Parathyroid adenoma (tissue), 2 donors: Measurements from ENCODE around the gene TYRO3.

Experiments
- H2AFZ ChIP-seq: fragments of 300-600 bp; sonication (generic); one replicate; pipeline ENCODE4 v1.7.0; 2017; ENCODE audit warnings: antibody characterized with exemption, mild to moderate bottlenecking
- H3K27ac ChIP-seq: fragments of 300-600 bp; sonication (generic); one replicate; pipeline ENCODE4 v1.7.0; 2017
- H3K27me3 ChIP-seq: fragments of 300-600 bp; sonication (generic); one replicate; pipeline ENCODE4 v1.7.0; 2017; ENCODE audit warnings: low read length; ENCODE audit not compliant: control insufficient read depth, insufficient read depth
- H3K36me3 ChIP-seq: fragments of 300-600 bp; sonication (generic); one replicate; pipeline ENCODE4 v1.7.0; 2017; ENCODE audit warnings: low read length; ENCODE audit not compliant: control insufficient read depth, insufficient read depth
- H3K4me1 ChIP-seq: fragments of 300-600 bp; sonication (generic); one replicate; pipeline ENCODE4 v1.7.0; 2017; ENCODE audit warnings: control low read depth
- H3K4me2 ChIP-seq: fragments of 300-600 bp; sonication (generic); one replicate; pipeline ENCODE4 v1.7.0; 2017; ENCODE audit warnings: low read length
- H3K4me3 ChIP-seq: fragments of 300-600 bp; sonication (generic); one replicate; pipeline ENCODE4 v1.7.0; 2017; ENCODE audit warnings: low read depth, low read length
- H3K79me2 ChIP-seq: fragments of 300-600 bp; sonication (generic); one replicate; pipeline ENCODE4 v1.7.0; 2017; ENCODE audit warnings: control low read depth
- H3K9ac ChIP-seq: fragments of 300-600 bp; sonication (generic); one replicate; pipeline ENCODE4 v1.7.0; 2017; ENCODE audit warnings: mild to moderate bottlenecking
- H3K9me3 ChIP-seq: fragments of 300-600 bp; sonication (generic); one replicate; pipeline ENCODE4 v1.7.0; 2017; ENCODE audit warnings: low read length; ENCODE audit not compliant: control insufficient read depth
- CTCF ChIP-seq: fragments of 300-600 bp; sonication (generic); IDR thresholded peaks from one replicate; pipeline ENCODE4 v1.7.0; 2017; ENCODE audit warnings: antibody characterized with exemption, mild to moderate bottlenecking
- donor health status: primary hyperparathyroidism.

TYRO3 gene

DNA sequence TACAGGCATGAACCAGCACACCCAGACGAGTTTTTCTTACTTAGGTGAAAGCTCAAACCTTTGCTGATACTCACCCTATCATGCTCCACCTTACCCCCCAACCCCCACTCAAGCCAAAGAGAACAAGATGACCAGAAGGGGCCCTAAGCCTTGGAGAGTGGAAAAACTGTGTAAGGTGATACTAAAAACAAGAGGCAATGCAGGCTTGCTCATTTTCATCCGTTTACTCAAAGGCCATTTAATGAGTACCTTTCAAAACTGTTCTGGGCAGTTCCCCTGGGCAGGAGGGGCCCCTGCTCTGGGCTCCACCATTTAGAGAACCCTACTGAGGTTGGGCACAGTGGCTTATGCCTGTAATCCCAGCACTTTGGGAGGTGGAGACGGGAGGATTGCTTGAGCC, 6.7 kb downstream of the TYRO3 start:
- no peak overlapping the region for H3K4me3 ChIP-seq
- no peaks in the 10 kb centered on the region for H3K27me3 ChIP-seq
- H3K9me3 ChIP-seq: no peaks in the 10 kb centered on the region
- H3K27ac ChIP-seq: no peak overlapping the region
- no peaks in the 10 kb centered on the region for H3K36me3 ChIP-seq
- H2AFZ ChIP-seq: no peak overlapping the region
- H3K9ac ChIP-seq: no peak overlapping the region
- no peak for TF ChIP-seq CTCF
- H3K4me1 ChIP-seq: no peaks in the 10 kb centered on the region
- H3K4me2 ChIP-seq: no peak overlapping the region
- H3K79me2 ChIP-seq: no peaks in the 10 kb centered on the region

DNA sequence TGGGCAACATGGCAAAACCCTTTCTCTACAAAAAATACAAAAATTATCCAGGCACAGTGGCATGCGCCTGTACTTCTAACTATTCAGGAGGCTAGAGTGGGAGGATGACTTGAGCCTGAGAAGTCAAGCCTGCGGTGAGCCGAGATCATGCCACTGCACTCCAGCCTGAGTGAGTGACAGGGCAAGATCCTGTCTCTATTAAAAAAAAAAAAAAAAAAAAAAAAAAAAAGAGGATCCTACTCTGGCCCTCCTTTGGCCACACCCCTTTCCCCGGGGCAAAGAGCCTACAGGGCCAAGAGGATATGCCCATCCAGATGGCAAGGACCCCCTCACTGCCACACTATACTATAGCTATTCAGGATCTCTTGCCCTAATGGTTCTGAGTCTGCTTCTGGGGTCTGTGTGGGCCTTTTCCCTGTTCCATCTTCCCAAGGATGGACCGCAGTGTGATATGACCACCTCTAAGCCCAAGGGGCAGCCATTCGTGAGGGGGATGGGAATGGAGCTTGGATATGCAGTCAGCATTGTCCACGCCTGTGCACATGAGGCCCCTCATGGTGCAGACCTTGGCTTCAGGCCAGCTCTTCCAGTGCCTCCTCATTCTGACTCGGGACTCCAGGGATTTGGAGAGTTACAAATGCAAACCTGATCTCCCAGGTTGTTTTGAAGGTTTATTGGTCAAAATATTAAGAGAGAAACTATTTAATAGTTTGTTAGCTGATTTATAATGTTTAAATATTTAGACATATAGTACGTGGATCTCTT, 7.3 kb downstream of the TYRO3 start:
- H3K9ac ChIP-seq: no peak overlapping the region
- H3K4me2 ChIP-seq: no peak overlapping the region
- no peaks in the 10 kb centered on the region for H3K27me3 ChIP-seq
- H3K79me2 ChIP-seq: no peaks in the 10 kb centered on the region
- no peaks in the 10 kb centered on the region for H3K4me1 ChIP-seq
- TF ChIP-seq CTCF: no peak
- H3K36me3 ChIP-seq: no peaks in the 10 kb centered on the region
- H2AFZ ChIP-seq: no peak overlapping the region
- no peaks in the 10 kb centered on the region for H3K9me3 ChIP-seq
- H3K27ac ChIP-seq: no peak overlapping the region
- no peak overlapping the region for H3K4me3 ChIP-seq

GRCh38 chr15:41567261-41567660, 8.2 kb downstream of the TYRO3 start:
- Histone ChIP-seq H3K79me2 (no peaks in the 10 kb centered on the region), H3K36me3 (no peaks in the 10 kb centered on the region), H3K27me3 (no peaks in the 10 kb centered on the region), H3K4me2 (no peak overlapping the region), H3K4me1 (no peaks in the 10 kb centered on the region), H3K4me3 (no peak overlapping the region), H2AFZ (no peak overlapping the region), H3K9me3 (no peaks in the 10 kb centered on the region), H3K9ac (no peak overlapping the region), H3K27ac (no peak overlapping the region)
- TF ChIP-seq CTCF: no peak

DNA sequence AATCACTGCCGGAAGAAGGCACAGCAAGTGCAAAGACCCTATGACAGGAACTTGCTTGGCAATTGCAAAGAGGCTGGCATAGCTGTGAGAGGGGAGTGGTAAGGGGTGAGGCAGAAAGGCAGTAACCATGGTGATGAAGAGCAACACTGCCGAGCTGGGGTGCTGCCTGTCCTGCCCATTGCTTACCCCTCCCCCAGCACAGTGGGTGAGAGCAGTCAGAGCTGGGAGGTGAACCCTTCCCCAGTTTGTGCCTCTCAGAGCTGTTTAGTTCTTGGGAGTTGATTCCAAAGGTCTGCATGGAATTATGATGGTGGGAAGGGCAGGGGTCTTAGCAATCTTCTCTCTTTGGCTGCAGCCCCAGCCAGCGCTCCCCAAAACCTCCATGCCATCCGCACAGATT, 8.8 kb downstream of the TYRO3 start:
- Histone ChIP-seq H3K9me3 (no peaks in the 10 kb centered on the region), H3K27ac (no peak overlapping the region)

More for the DNA sequence above, 8.8 kb downstream of the TYRO3 start:
- Histone ChIP-seq H3K36me3 (no peaks in the 10 kb centered on the region), H3K9ac (no peak overlapping the region), H2AFZ (no peak overlapping the region), H3K27me3 (no peaks in the 10 kb centered on the region), H3K4me1 (no peaks in the 10 kb centered on the region), H3K79me2 (no peaks in the 10 kb centered on the region), H3K4me2 (no peak overlapping the region), H3K4me3 (no peak overlapping the region)
- no peak for TF ChIP-seq CTCF
